ENCODE measurements around the gene AGBL1.

DNA sequence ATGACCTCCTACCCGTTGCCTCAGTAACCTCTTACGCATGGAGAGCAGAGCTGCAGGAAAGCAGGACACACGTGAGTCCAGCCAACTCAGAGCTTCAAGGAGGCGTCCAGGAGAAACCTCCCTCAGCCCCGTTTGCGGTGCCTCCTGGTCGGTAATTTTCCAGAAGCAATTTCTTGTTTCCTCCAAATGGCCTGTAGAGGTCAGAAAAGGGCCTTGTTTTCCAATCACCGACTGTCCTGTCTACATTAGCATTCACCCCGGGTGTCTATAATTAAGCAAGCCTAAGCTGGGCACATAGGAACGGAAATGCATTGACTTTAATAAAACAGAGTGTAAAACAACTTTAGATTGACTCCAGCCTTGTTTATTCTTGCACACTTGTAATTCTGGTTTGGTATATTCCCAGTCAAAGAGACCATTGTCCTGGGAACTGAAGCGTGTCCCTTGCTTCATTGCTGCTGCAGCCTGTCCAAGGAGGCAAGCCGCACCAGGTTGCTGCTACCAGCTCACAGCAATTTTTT, 836.2 kb downstream of the AGBL1 start:
- TF ChIP-seq, protein P1, sequence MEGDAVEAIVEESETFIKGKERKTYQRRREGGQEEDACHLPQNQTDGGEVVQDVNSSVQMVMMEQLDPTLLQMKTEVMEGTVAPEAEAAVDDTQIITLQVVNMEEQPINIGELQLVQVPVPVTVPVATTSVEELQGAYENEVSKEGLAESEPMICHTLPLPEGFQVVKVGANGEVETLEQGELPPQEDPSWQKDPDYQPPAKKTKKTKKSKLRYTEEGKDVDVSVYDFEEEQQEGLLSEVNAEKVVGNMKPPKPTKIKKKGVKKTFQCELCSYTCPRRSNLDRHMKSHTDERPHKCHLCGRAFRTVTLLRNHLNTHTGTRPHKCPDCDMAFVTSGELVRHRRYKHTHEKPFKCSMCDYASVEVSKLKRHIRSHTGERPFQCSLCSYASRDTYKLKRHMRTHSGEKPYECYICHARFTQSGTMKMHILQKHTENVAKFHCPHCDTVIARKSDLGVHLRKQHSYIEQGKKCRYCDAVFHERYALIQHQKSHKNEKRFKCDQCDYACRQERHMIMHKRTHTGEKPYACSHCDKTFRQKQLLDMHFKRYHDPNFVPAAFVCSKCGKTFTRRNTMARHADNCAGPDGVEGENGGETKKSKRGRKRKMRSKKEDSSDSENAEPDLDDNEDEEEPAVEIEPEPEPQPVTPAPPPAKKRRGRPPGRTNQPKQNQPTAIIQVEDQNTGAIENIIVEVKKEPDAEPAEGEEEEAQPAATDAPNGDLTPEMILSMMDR (IDR thresholded peaks at IDR 0.05), result peak; percentile 53
- TF ChIP-seq POLR2AphosphoS2 (conservative IDR thresholded peaks at IDR 0.05; ENCODE audit: low read length) (no peak), POLR2A (IDR thresholded peaks at IDR 0.05; ENCODE audit: low read length) (no peak), FOSL2 (IDR thresholded peaks at IDR 0.05) (no peak), FOSL2 (CRISPR knock-in tag; IDR thresholded peaks at IDR 0.05) (no peak), ZC3H11A (IDR thresholded peaks at IDR 0.05) (no peak), CHD4 (IDR thresholded peaks at IDR 0.05; ENCODE audit: borderline replicate concordance) (no peak), CHD2 (IDR thresholded peaks at IDR 0.05; ENCODE audit: low read length, partially characterized antibody) (no peak), GATA3 (IDR thresholded peaks at IDR 0.05; ENCODE audit: borderline replicate concordance) (no peak)
- TF ChIP-seq, protein P2, sequence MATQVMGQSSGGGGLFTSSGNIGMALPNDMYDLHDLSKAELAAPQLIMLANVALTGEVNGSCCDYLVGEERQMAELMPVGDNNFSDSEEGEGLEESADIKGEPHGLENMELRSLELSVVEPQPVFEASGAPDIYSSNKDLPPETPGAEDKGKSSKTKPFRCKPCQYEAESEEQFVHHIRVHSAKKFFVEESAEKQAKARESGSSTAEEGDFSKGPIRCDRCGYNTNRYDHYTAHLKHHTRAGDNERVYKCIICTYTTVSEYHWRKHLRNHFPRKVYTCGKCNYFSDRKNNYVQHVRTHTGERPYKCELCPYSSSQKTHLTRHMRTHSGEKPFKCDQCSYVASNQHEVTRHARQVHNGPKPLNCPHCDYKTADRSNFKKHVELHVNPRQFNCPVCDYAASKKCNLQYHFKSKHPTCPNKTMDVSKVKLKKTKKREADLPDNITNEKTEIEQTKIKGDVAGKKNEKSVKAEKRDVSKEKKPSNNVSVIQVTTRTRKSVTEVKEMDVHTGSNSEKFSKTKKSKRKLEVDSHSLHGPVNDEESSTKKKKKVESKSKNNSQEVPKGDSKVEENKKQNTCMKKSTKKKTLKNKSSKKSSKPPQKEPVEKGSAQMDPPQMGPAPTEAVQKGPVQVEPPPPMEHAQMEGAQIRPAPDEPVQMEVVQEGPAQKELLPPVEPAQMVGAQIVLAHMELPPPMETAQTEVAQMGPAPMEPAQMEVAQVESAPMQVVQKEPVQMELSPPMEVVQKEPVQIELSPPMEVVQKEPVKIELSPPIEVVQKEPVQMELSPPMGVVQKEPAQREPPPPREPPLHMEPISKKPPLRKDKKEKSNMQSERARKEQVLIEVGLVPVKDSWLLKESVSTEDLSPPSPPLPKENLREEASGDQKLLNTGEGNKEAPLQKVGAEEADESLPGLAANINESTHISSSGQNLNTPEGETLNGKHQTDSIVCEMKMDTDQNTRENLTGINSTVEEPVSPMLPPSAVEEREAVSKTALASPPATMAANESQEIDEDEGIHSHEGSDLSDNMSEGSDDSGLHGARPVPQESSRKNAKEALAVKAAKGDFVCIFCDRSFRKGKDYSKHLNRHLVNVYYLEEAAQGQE (IDR thresholded peaks at IDR 0.05), result no peak

Measured in A549 (cell line).